H1 (cell line): ENCODE results near the gene EXOSC6. TPM values are rescaled to one million over a fixed set of nuclear protein-coding genes. Genes with fewer than 3 reads are reported as not detected.

Experiments used
- ASH2L ChIP-seq: fragments of 200-600, 300-600 bp; sonication (generic); IDR thresholded peaks from one replicate; pipeline ENCODE4 v1.7.1; 2017; ENCODE audit warnings: low read length
- BCL11A ChIP-seq, 2 experiments: IDR thresholded peaks; one replicate each; pipeline ENCODE4 v1.6.1; 2011; ENCODE audit warnings: low read depth in 2 of 2, low read length in 2 of 2, mild to moderate bottlenecking in 2 of 2
- BRCA1 ChIP-seq: IDR thresholded peaks from 2 replicates; pipeline ENCODE4 v1.6.1; 2012; ENCODE audit warnings: low read depth, low read length, improper control_type of control experiment
- CEBPB ChIP-seq: IDR thresholded peaks from 2 replicates; pipeline ENCODE4 v1.6.1; 2012; ENCODE audit warnings: low read depth, low read length
- CHD2 ChIP-seq: IDR thresholded peaks from 2 replicates; pipeline ENCODE4 v1.6.1; 2012; ENCODE audit warnings: low read length, improper control_type of control experiment
- EP300 ChIP-seq, 2 experiments: IDR thresholded peaks; 1 replicate in 1 of 2; 2 replicates in 1 of 2; pipeline ENCODE4 v1.6.1; 2011 to 2012; ENCODE audit warnings: low read depth in 2 of 2, low read length in 2 of 2, mild to moderate bottlenecking in 2 of 2, borderline replicate concordance in 1 of 2, inconsistent platforms in 1 of 2, moderate library complexity in 1 of 2
- EZH2 ChIP-seq: fragments of 200-600 bp; sonication (generic); IDR thresholded peaks from 2 replicates; pipeline ENCODE4 v1.7.1; 2012; ENCODE audit warnings: low read depth, mild to moderate bottlenecking, moderate library complexity, low read length, inconsistent platforms; ENCODE audit not compliant: severe bottlenecking
- GABPA ChIP-seq: IDR thresholded peaks from 2 replicates; pipeline ENCODE4 v1.6.1; 2011; ENCODE audit warnings: mild to moderate bottlenecking, low read length, moderate library complexity, borderline replicate concordance; ENCODE audit not compliant: insufficient read depth
- GTF2F1 ChIP-seq: IDR thresholded peaks from 2 replicates; pipeline ENCODE4 v1.6.1; 2012; ENCODE audit warnings: low read depth, low read length, improper control_type of control experiment, borderline replicate concordance
- HDAC2 ChIP-seq, 2 experiments: fragments of 300-600 bp in 1 of 2; sonication (generic) in 1 of 2; IDR thresholded peaks; 2 replicates each; pipeline ENCODE4 v1.6.1; 2011 to 2012; ENCODE audit warnings: low read depth in 2 of 2, low read length in 2 of 2, mild to moderate bottlenecking in 2 of 2, moderate library complexity in 2 of 2, borderline replicate concordance in 1 of 2, inconsistent platforms in 1 of 2
- KDM5A ChIP-seq: fragments of 200-600 bp; IDR thresholded peaks from 2 replicates; pipeline ENCODE4 v1.7.1; 2012; ENCODE audit warnings: mild to moderate bottlenecking, low read length, inconsistent platforms, mixed read lengths
- POU5F1 ChIP-seq: IDR thresholded peaks from 2 replicates; pipeline ENCODE4 v1.6.1; 2011; ENCODE audit warnings: low read depth, mild to moderate bottlenecking, low read length, moderate library complexity
- RAD21 ChIP-seq, 2 experiments: IDR thresholded peaks in 1 of 2; conservative IDR thresholded peaks in 1 of 2; 2 replicates each; pipeline ENCODE4 v1.6.1; 2011; ENCODE audit warnings: low read depth in 2 of 2, low read length in 2 of 2, improper control_type of control experiment in 1 of 2, inconsistent platforms in 1 of 2, mild to moderate bottlenecking in 1 of 2, moderate library complexity in 1 of 2
- RBBP5 ChIP-seq: IDR thresholded peaks from 2 replicates; pipeline ENCODE4 v1.7.1; 2012; ENCODE audit warnings: low read depth, mild to moderate bottlenecking, inconsistent platforms, low read length, moderate library complexity, borderline replicate concordance
- RXRA ChIP-seq: IDR thresholded peaks from 2 replicates; pipeline ENCODE4 v1.6.1; 2011; ENCODE audit warnings: low read depth, mild to moderate bottlenecking, low read length, moderate library complexity; ENCODE audit not compliant: insufficient read depth
- SIRT6 ChIP-seq: IDR thresholded peaks from one replicate; pipeline ENCODE4 v1.7.1; 2012; ENCODE audit warnings: low read length, inconsistent platforms
- SIX5 ChIP-seq: IDR thresholded peaks from 2 replicates; pipeline ENCODE4 v1.6.1; 2011; ENCODE audit warnings: mild to moderate bottlenecking, low read depth, low read length
- SP2 ChIP-seq: IDR thresholded peaks from 2 replicates; pipeline ENCODE4 v1.6.1; 2012; ENCODE audit warnings: mild to moderate bottlenecking, low read length, inconsistent platforms
- SUZ12 ChIP-seq: fragments of 200-600 bp; sonication (generic); IDR thresholded peaks from 2 replicates; pipeline ENCODE4 v1.6.1; 2012; ENCODE audit warnings: mild to moderate bottlenecking, inconsistent platforms, low read length, moderate library complexity, mixed read lengths
- TAF7 ChIP-seq: optimal IDR thresholded peaks from 2 replicates; pipeline ENCODE3; 2011; ENCODE audit warnings: low read depth, mild to moderate bottlenecking, inconsistent platforms, low read length, moderate library complexity, borderline replicate concordance
- TBP ChIP-seq: IDR thresholded peaks from 2 replicates; pipeline ENCODE4 v1.6.1; 2011; ENCODE audit warnings: low read depth, low read length, improper control_type of control experiment
- YY1 ChIP-seq: IDR thresholded peaks from 2 replicates; pipeline ENCODE4 v1.6.1; 2011; ENCODE audit warnings: low read depth, mild to moderate bottlenecking, low read length
- polyA plus RNA-seq, 7 experiments: library from polyadenylated mRNA; depleted of rRNA in 3 of 7; stranded (reverse) in 5 of 7; unstranded in 2 of 7; fragments of >200 nt in 5 of 7; fragments of 200-250 nt in 2 of 7; gene quantifications; 1 replicate in 5 of 7; 2 replicates in 1 of 7; 4 replicates in 1 of 7; pipeline versions ENCODE4 v1.2.1 to v1.2.3, GENCODE V29; 2011 to 2013; ENCODE audit warnings: missing spikeins in 2 of 7, mixed read lengths in 2 of 7
- total RNA-seq: library from RNA; stranded (reverse); fragmentation: NEBNext Ultra II Directional; extraction: Animal tissue kit (Norgen Biotek cat#: 25700); gene quantifications from 2 replicates; pipeline ENCODE4 v1.2.1, GENCODE V29; 2021
- TF ChIP-seq, protein P1 (sequence below): IDR thresholded peaks from 2 replicates; pipeline ENCODE4 v1.6.1; 2011; ENCODE audit warnings: low read depth, mild to moderate bottlenecking, low read length; ENCODE audit not compliant: insufficient read depth

Gene EXOSC6
- total and polyA plus RNA-seq, 2 of the 8 experiments (the other 6 are each of a cell fraction or from before 2014, with no cell fraction given), result 9.7 to 22.5 TPM

DNA sequence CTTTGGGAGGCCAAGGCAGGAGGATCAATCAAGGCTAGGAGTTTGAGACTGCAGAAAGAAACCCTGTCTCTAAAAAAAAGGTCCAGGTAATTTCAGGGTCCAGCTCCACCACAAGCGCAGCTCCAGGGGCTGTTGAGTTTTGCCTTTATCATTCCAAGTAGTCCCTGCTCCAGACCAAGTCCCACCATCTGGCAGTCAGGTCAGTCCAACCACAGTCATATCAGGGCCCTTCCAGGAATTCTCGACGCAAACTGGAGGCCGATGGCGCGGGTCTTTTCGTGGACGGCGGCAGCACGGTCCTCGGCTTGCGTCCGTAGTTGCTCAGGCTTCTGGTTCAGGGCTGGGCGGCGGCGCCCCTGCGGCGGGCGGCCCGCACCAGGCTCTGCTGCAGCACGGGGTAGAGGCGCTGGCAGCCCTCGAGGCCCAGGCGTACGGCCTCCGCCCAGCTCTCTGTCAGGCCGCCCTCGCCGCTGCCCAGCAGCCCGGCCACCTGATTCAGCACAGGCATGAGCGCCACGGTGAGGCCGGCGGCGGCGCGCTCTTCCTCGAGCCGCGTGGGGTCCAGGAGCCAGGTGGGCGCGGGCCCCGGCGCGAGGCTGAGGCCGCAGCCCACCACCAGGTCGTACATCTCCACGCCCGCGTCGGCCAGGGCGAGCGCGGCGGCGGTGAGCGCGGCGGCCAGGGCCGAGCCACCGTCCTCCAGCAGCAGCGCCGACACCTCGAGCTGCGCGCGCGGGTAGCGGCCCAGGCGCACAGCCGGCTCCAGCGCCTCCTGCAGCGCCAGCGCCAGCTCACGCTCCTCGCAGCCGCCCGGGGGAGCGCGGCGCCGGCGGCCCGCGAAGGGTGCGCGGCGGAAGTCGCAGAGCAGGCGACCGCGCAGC, 752 bp downstream of the EXOSC6 start (continued):
- TF ChIP-seq SUZ12, result no peak
- no peak for TF ChIP-seq GTF2F1
- TF ChIP-seq TAF7, result no peak
- TF ChIP-seq, protein P1, sequence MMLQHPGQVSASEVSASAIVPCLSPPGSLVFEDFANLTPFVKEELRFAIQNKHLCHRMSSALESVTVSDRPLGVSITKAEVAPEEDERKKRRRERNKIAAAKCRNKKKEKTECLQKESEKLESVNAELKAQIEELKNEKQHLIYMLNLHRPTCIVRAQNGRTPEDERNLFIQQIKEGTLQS, result no peak
- no peak for TF ChIP-seq SIX5
- TF ChIP-seq GABPA, result no peak; the same call in 1 of the 2 replicates
- TF ChIP-seq RBBP5, result no peak; the same call in 1 of the 2 replicates
- no peak for TF ChIP-seq YY1
- no peak for TF ChIP-seq POU5F1
- TF ChIP-seq CHD2, result no peak
- TF ChIP-seq EP300 (IDR thresholded peaks at IDR 0.05; ENCODE audit: borderline replicate concordance in 1 of 2, low read depth in 2 of 2, low read length in 2 of 2), result no peak
- TF ChIP-seq SP2, result no peak
- no peak for TF ChIP-seq CEBPB
- no peak for TF ChIP-seq SIRT6
- no peak for TF ChIP-seq BRCA1
- TF ChIP-seq RXRA, result no peak
- no peak for TF ChIP-seq EZH2
- no peak for TF ChIP-seq KDM5A
- no peak for TF ChIP-seq RAD21 (IDR thresholded peaks at IDR 0.05 in 1 of 2, conservative IDR thresholded peaks at IDR 0.05 in 1 of 2; ENCODE audit: low read depth in 2 of 2, low read length in 2 of 2)
- TF ChIP-seq BCL11A (IDR thresholded peaks at IDR 0.05; ENCODE audit: low read depth in 2 of 2, low read length in 2 of 2), result no peak
- TF ChIP-seq TBP, result no peak; the same call in 1 of the 2 replicates
- no peak for TF ChIP-seq ASH2L
- 0 out of 4 replicates have a peak, but pooled peaks of 1 of the 2 experiments have one; percentile 19 for TF ChIP-seq HDAC2 (IDR thresholded peaks at IDR 0.05; ENCODE audit: borderline replicate concordance in 1 of 2, low read depth in 2 of 2, low read length in 2 of 2)
